ENCODE results near the gene MYCT1. TPM values are rescaled to one million over a fixed set of nuclear protein-coding genes. Genes with fewer than 3 reads are reported as not detected.

Gene MYCT1, protein sequence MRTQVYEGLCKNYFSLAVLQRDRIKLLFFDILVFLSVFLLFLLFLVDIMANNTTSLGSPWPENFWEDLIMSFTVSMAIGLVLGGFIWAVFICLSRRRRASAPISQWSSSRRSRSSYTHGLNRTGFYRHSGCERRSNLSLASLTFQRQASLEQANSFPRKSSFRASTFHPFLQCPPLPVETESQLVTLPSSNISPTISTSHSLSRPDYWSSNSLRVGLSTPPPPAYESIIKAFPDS
- total RNA-seq (1 to 10 TPM; 4.5 to 9.1 TPM), polyA plus RNA-seq (1 to 10 TPM; 3.6 to 4.0 TPM)

- no peak for DNase-seq (ENCODE audit: low spot score)
- Histone ChIP-seq H3K27me3 (ENCODE audit: control insufficient read depth in 4 of 4, insufficient read depth in 4 of 4, low read length in 3 of 4) (no peaks in the 10 kb centered on the region), H3K27ac (ENCODE audit: low read depth in 1 of 2, low read length in 2 of 2) (no peak within 1 kb of the TSS), H3K4me1 (ENCODE audit: control insufficient read depth in 4 of 4, insufficient read depth in 4 of 4, low read length in 3 of 4) (no peaks in the 10 kb centered on the region), H3K9me3 (ENCODE audit: control insufficient read depth in 4 of 4, low read length in 3 of 4) (no peaks in the 10 kb centered on the region), H3K9ac (ENCODE audit: low read depth in 1 of 2, low read length in 2 of 2) (peak within 1 kb of the TSS in 1 of 2 donors; percentile 71), H3K36me3 (ENCODE audit: control insufficient read depth in 4 of 4, insufficient read depth in 3 of 4, low read depth in 1 of 4, low read length in 3 of 4) (no peaks in the 10 kb centered on the region), H3K4me3 (ENCODE audit: low read depth in 1 of 3, low read length in 3 of 3) (no peak within 1 kb of the TSS)
- TF ChIP-seq FOXA2 (IDR thresholded peaks at IDR 0.05) (no peak), TAF1 (conservative IDR thresholded peaks at IDR 0.05) (peak; percentile 77), JUND (IDR thresholded peaks at IDR 0.05) (no peak), RXRA (IDR thresholded peaks at IDR 0.05) (no peak), YY1 (IDR thresholded peaks at IDR 0.05) (no peak), HNF4G (IDR thresholded peaks at IDR 0.05) (no peak), FOXA1 (IDR thresholded peaks at IDR 0.05) (no peak), GABPA (IDR thresholded peaks at IDR 0.05 in 1 of 2, conservative IDR thresholded peaks at IDR 0.05 in 1 of 2) (no peak), NR2F2 (IDR thresholded peaks at IDR 0.05) (peak; percentile 42), ZBTB33 (IDR thresholded peaks at IDR 0.05) (no peak), SP1 (IDR thresholded peaks at IDR 0.05) (peak; percentile 28), RAD21 (IDR thresholded peaks at IDR 0.05) (no peak), HNF4A (conservative IDR thresholded peaks at IDR 0.05) (no peak)
- TF ChIP-seq, protein P1, sequence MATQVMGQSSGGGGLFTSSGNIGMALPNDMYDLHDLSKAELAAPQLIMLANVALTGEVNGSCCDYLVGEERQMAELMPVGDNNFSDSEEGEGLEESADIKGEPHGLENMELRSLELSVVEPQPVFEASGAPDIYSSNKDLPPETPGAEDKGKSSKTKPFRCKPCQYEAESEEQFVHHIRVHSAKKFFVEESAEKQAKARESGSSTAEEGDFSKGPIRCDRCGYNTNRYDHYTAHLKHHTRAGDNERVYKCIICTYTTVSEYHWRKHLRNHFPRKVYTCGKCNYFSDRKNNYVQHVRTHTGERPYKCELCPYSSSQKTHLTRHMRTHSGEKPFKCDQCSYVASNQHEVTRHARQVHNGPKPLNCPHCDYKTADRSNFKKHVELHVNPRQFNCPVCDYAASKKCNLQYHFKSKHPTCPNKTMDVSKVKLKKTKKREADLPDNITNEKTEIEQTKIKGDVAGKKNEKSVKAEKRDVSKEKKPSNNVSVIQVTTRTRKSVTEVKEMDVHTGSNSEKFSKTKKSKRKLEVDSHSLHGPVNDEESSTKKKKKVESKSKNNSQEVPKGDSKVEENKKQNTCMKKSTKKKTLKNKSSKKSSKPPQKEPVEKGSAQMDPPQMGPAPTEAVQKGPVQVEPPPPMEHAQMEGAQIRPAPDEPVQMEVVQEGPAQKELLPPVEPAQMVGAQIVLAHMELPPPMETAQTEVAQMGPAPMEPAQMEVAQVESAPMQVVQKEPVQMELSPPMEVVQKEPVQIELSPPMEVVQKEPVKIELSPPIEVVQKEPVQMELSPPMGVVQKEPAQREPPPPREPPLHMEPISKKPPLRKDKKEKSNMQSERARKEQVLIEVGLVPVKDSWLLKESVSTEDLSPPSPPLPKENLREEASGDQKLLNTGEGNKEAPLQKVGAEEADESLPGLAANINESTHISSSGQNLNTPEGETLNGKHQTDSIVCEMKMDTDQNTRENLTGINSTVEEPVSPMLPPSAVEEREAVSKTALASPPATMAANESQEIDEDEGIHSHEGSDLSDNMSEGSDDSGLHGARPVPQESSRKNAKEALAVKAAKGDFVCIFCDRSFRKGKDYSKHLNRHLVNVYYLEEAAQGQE (IDR thresholded peaks at IDR 0.05) = peak; percentile 20
- TF ChIP-seq, protein P2, sequence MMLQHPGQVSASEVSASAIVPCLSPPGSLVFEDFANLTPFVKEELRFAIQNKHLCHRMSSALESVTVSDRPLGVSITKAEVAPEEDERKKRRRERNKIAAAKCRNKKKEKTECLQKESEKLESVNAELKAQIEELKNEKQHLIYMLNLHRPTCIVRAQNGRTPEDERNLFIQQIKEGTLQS (IDR thresholded peaks at IDR 0.05) = no peak
- WGBS = 55% methylated on average over 2 of the region's 2 CpGs
Measured at GRCh38 chr6:152697634-152698033, at the start of gene MYCT1. TSS of gene MYCT1 (plus strand) at chr6:152697897. CDS start at chr6:152697903, 6 bp downstream.

DNA sequence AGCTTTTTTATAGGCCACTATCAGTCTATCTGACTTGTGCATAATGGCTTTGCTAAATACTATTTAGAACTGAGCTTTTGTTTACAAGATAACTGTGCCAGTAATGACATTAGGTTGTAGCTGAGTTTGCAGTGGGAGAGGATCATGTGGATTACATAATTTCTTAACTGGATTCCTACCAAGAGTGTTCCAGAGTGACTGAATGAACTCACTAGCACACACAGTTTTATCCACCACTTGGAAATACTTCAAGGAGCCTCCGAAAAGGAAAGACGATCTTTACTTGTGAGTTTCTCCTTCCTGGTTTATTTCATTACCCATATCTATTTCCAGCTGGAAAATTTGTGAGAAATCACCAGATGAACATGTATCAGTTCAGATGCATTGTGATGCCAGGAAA, 49.6 kb upstream of the MYCT1 start:
- DNase-seq (ENCODE audit: low spot score) = no peak
- H3K27me3 ChIP-seq (ENCODE audit: control insufficient read depth in 4 of 4, insufficient read depth in 4 of 4, low read length in 3 of 4) = peaks cover 0 to 4% (median 0%) of the 10 kb centered on the region in 4 donors
- no peak for TF ChIP-seq NR2F2 (IDR thresholded peaks at IDR 0.05)
- TF ChIP-seq, protein P2 (IDR thresholded peaks at IDR 0.05) = no peak
- no peak for TF ChIP-seq FOXA2 (IDR thresholded peaks at IDR 0.05)
- peak in 1 of 2 donors; percentile 10 for TF ChIP-seq RXRA (IDR thresholded peaks at IDR 0.05)
- TF ChIP-seq, protein P3, sequence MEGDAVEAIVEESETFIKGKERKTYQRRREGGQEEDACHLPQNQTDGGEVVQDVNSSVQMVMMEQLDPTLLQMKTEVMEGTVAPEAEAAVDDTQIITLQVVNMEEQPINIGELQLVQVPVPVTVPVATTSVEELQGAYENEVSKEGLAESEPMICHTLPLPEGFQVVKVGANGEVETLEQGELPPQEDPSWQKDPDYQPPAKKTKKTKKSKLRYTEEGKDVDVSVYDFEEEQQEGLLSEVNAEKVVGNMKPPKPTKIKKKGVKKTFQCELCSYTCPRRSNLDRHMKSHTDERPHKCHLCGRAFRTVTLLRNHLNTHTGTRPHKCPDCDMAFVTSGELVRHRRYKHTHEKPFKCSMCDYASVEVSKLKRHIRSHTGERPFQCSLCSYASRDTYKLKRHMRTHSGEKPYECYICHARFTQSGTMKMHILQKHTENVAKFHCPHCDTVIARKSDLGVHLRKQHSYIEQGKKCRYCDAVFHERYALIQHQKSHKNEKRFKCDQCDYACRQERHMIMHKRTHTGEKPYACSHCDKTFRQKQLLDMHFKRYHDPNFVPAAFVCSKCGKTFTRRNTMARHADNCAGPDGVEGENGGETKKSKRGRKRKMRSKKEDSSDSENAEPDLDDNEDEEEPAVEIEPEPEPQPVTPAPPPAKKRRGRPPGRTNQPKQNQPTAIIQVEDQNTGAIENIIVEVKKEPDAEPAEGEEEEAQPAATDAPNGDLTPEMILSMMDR (IDR thresholded peaks at IDR 0.05; ENCODE audit: low read depth, low read length, missing input control) = no peak
- TF ChIP-seq EGR1 (IDR thresholded peaks at IDR 0.05; ENCODE audit: low read depth in 2 of 2) = no peak
- H3K36me3 ChIP-seq (ENCODE audit: control insufficient read depth in 4 of 4, insufficient read depth in 3 of 4, low read depth in 1 of 4, low read length in 3 of 4) = no peaks in the 10 kb centered on the region
- no peak overlapping the region for H3K9ac ChIP-seq (ENCODE audit: low read depth in 1 of 2, low read length in 2 of 2)
- H3K4me1 ChIP-seq (ENCODE audit: control insufficient read depth in 4 of 4, insufficient read depth in 4 of 4, low read length in 3 of 4) = no peaks in the 10 kb centered on the region
- H3K4me3 ChIP-seq (ENCODE audit: low read depth in 1 of 3, low read length in 3 of 3) = no peak overlapping the region
- WGBS = 73% methylated on average over 2 of the region's 2 CpGs
- H3K27ac ChIP-seq (ENCODE audit: low read depth in 1 of 2, low read length in 2 of 2) = no peak overlapping the region
- H3K9me3 ChIP-seq (ENCODE audit: control insufficient read depth in 4 of 4, low read length in 3 of 4) = peaks cover 0 to 2% (median 0%) of the 10 kb centered on the region in 4 donors

All from liver (tissue), 9 donors.